ENCODE measurements around the gene CCT7. TPM values are rescaled to one million over a fixed set of nuclear protein-coding genes. Genes with fewer than 3 reads are reported as not detected.

Gene CCT7
- total RNA-seq, 1 donor from 2014 or later = 584 TPM

DNA sequence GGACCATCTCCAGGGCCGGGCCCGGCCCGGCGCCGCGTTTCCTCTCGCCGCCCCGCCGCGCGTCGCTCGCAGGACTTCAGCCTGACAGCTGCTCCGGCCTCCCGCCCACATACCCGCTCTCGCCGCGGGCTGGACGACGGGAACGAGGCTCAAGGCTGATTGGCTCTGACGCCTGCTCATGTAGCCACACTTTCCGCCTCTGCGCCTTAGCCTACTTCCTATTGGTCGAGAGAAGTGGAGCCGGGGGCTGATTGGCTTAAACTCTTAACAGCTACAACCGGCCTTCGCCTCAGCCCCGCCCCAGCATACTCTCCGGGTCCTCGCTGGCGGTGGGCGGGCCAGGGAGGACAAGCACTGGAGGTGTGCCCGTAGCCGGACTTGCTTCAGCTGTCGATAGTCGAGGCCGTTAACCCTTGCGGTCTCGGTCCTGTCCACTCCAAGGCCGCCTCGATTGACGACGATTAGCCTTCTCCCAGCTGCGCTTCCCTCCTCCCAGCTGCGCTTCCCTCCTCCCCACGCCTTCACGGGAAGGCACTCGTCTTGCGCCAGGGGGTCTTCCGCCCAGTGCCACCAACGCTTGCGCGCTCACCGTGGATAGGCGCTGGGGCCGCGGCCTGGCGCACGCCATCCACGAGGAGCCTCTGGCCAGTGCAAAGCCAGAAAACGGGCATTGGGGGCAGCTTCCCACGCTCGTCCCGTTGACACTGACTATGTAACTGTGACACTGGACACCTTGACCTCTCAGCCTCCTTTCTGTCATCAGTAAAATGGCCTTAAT is 765 bp upstream of the CCT7 start, which contains the start of gene PRADC1:
TSS of gene PRADC1 (minus strand) at position 86 of the 778 bp plus-strand sequence. CDS start at position 7, 79 bp downstream.
- Mint-ChIP-seq H3K4me3 (ENCODE audit: low read depth) (peak within 1 kb of the TSS; percentile 96), H3K27ac (peak within 1 kb of the TSS; percentile 92), H3K27me3 (ENCODE audit: low read depth) (no peaks in the 10 kb centered on the region), H3K36me3 (ENCODE audit: low read depth) (peaks cover 32% of the 10 kb centered on the region), H3K9me3 (no peaks in the 10 kb centered on the region), H3K4me1 (ENCODE audit: low read depth) (peaks cover 31% of the 10 kb centered on the region)
- peak; percentile 96 for DNase-seq (ENCODE audit: low spot score)
- intact Hi-C loops (cut with micrococcal nuclease) = loop anchor here (1.0 to 10.0 kb wide), 4 partner anchors 19 to 1221 kb away; partner anchors contain the start of genes ALMS1, INO80B, SFXN5 and SMYD5

DNA sequence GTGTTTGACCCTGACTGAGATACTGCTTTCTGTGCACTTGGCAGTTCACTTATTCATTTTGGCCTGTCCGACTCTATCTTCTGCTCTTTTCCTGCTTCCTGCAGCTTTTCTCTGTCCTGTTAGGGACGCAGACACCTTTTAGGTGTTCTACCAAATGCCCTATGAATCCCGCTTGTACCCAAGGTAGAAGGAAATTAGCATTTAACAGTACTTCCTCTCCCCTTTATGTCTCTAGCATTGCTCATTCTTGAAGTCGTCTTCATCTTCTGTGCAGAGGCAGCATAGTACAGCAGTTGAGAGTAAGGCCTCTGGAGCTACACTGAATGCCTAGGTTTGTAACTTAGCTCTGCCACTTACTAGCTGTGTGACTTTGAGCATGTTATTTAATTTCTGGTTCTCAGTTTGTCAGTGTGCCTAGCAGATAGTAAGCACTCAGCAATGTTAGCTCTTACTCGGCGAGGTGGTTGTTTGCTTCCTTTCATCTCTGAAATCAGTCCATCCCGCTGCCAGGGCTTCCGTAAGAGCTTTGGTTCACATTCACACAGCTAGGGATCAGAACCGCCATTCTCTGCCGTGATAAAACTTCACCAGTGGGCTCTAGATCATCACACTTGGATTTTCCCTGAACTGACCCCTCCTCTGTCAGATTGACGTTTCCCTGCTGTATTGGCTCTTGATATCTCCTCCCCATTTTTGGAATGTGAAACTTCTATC is 1.4 kb downstream of the CCT7 start:
- no peaks in the 10 kb centered on the region for H3K9me3 Mint-ChIP-seq
- H3K4me1 Mint-ChIP-seq (ENCODE audit: low read depth) = peaks cover 31% of the 10 kb centered on the region
- intact Hi-C loops (cut with micrococcal nuclease) = loop anchor here (2.0 to 10.0 kb wide), 4 partner anchors 33 to 1219 kb away; partner anchors contain the start of genes INO80B, TPRKB and WBP1
- peak overlapping the region; percentile 92 for H3K27ac Mint-ChIP-seq
- no peaks in the 10 kb centered on the region for H3K27me3 Mint-ChIP-seq (ENCODE audit: low read depth)
- peak overlapping the region; percentile 96 for H3K4me3 Mint-ChIP-seq (ENCODE audit: low read depth)
- no peak for DNase-seq (ENCODE audit: low spot score)
- peaks cover 44% of the 10 kb centered on the region for H3K36me3 Mint-ChIP-seq (ENCODE audit: low read depth)

DNA sequence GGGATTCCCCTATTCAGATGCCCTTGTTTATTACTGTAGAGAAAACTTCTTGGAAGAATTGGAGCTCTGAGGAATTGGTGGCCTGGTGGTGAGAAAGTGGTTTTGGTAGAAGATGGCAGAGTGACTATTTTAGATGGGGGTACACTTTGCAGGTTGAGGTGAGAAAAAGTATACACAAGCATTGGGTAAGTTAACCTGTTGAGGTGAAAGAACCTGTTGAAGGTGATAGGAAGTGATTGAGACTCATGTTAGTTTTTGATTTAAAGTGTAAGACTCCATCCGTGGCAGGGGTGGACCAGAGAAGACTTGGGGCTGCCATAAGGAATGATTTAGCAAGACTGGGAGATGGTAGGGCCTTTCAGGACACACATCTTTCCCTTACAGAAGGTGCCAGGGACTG is 3.1 kb downstream of the CCT7 start:
- Mint-ChIP-seq H3K4me1 (ENCODE audit: low read depth) (peaks cover 31% of the 10 kb centered on the region), H3K36me3 (ENCODE audit: low read depth) (peaks cover 52% of the 10 kb centered on the region), H3K4me3 (ENCODE audit: low read depth) (no peak overlapping the region), H3K27me3 (ENCODE audit: low read depth) (no peaks in the 10 kb centered on the region), H3K27ac (no peak overlapping the region), H3K9me3 (no peaks in the 10 kb centered on the region)
- intact Hi-C loops (cut with micrococcal nuclease) = loop anchor here (10.0 kb wide), 1 partner anchor 1218 kb away; the partner anchor contains the start of genes INO80B and WBP1
- no peak for DNase-seq (ENCODE audit: low spot score)

DNA sequence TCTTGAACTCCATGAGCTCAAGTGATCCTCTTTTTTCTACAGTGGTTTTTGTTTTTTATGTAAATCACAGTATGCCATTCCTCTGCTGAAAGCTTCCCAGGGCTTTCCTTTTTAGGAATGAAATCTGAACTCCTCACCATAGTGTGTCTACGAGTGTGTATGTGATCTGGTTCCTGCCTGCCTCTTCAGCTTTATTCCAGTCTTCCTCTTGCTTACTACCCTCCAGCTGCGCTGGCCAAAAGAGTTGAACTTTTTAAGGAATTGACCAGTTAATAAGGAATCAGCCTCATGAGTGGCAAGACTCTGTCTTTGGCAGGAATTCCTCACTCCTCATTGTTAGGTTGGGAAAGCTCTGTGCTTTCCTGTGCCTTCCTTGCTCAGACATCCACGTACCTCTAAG is 4.0 kb downstream of the CCT7 start:
- Mint-ChIP-seq H3K27ac (no peak overlapping the region), H3K4me3 (ENCODE audit: low read depth) (no peak overlapping the region), H3K9me3 (no peaks in the 10 kb centered on the region), H3K4me1 (ENCODE audit: low read depth) (peaks cover 29% of the 10 kb centered on the region), H3K36me3 (ENCODE audit: low read depth) (peaks cover 56% of the 10 kb centered on the region), H3K27me3 (ENCODE audit: low read depth) (no peaks in the 10 kb centered on the region)
- DNase-seq (ENCODE audit: low spot score) = no peak
- intact Hi-C loops (cut with micrococcal nuclease) = loop anchor here (10.0 kb wide), 1 partner anchor 1217 kb away; the partner anchor contains the start of genes INO80B and WBP1

DNA sequence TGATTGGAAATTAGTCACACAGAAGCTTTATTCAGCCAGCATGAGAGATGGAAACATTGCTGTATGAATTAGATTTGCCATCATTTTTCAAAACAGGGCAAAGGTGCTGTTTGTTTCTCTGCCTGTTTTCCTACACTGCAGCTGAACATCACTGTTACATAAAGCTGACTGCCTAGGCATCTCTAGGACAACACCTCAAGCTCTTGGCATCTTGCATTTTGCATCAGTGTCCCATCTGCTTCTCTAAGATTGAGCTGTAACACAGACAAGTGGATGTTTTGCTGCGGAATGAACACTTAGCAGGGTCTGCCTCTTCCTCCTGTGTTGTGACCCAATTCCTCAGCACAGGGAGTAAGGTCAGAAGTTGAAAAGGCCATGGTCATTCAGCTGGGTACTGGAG is 4.9 kb downstream of the CCT7 start:
- no peaks in the 10 kb centered on the region for H3K27me3 Mint-ChIP-seq (ENCODE audit: low read depth)
- H3K9me3 Mint-ChIP-seq = no peaks in the 10 kb centered on the region
- no peak overlapping the region for H3K4me3 Mint-ChIP-seq (ENCODE audit: low read depth)
- H3K27ac Mint-ChIP-seq = no peak overlapping the region
- DNase-seq (ENCODE audit: low spot score) = no peak
- intact Hi-C loops (cut with micrococcal nuclease) = loop anchor here (10.0 kb wide), 1 partner anchor 1216 kb away; the partner anchor contains the start of genes INO80B and WBP1
- peaks cover 63% of the 10 kb centered on the region for H3K36me3 Mint-ChIP-seq (ENCODE audit: low read depth)
- peaks cover 29% of the 10 kb centered on the region for H3K4me1 Mint-ChIP-seq (ENCODE audit: low read depth)

DNA sequence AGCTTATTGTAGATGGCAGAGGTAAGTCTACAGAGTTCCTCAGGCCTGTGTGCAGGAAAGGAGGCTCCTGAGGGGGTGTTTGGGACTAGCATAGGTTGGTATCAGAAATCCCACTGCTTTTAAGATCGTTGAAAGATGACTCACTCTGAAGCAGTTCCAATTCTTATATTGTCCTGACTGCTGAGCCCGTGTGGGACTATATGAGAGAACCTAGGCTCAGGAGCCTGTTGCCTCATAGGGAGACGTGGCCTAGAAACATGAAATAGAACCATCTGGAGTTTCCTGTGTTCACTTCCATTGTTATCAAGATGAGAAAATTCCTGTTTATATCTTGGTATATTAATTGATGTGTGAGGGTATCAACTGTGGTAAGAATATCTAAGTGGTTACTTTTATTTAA is 5.7 kb downstream of the CCT7 start:
- peaks cover 68% of the 10 kb centered on the region for H3K36me3 Mint-ChIP-seq (ENCODE audit: low read depth)
- intact Hi-C loops (cut with micrococcal nuclease) = loop anchor here (10.0 kb wide), 1 partner anchor 1215 kb away; the partner anchor contains the start of genes INO80B and WBP1
- no peak overlapping the region for H3K4me3 Mint-ChIP-seq (ENCODE audit: low read depth)
- H3K4me1 Mint-ChIP-seq (ENCODE audit: low read depth) = peaks cover 34% of the 10 kb centered on the region
- no peak for DNase-seq (ENCODE audit: low spot score)
- no peaks in the 10 kb centered on the region for H3K27me3 Mint-ChIP-seq (ENCODE audit: low read depth)
- H3K9me3 Mint-ChIP-seq = no peaks in the 10 kb centered on the region
- no peak overlapping the region for H3K27ac Mint-ChIP-seq

DNA sequence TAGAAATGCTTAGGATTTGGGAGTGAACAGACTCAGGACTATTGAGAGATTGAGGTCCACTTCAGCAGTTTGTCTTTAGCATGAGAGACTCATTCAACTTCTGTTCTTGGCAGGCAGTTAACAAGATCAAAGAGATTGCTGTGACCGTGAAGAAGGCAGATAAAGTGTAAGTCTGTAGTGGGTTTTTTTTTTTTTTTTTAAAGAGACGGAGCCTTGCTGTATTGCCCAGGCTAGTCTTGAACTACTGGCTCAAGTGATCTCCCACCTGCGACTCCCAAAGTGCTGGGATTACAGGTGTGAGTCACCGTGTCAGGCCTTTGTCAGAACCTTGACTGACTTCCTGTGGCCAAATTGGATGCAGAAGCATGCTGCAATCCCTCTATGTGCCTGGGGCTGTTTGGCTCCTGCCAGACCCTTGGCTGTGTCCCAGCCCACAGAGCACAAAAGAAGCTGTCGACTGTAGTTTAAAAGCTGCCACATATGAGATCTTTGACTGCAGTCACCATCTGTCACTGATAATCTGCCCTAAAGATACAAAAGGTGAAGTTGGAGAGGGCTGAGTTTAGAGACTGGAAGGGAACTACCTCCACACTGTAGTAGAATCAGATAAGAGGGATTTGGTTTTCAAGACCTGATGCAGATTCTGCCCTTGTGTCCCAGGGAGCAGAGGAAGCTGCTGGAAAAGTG is 9.9 kb downstream of the CCT7 start:
- peaks cover 76% of the 10 kb centered on the region for H3K36me3 Mint-ChIP-seq (ENCODE audit: low read depth)

DNA sequence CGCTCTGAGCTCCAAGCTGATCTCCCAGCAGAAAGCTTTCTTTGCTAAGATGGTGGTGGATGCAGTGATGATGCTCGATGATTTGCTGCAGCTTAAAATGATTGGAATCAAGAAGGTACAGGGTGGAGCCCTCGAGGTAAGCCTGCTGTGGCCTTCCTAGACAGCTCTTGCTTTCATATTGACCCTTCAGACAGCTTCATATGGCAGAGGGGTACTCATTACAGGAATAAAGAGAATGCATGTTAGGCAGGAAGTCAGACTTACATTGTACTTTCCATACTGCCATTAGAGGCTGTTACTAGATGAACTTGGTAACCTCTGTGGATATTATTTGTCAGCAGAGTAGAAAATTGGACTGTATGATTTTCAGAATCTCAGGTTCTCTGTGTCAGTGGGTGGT is 10.5 kb downstream of the CCT7 start:
- H3K27ac Mint-ChIP-seq = no peak overlapping the region
- no peak for DNase-seq (ENCODE audit: low spot score)
- intact Hi-C loops (cut with micrococcal nuclease) = no loop called here
- H3K27me3 Mint-ChIP-seq (ENCODE audit: low read depth) = no peaks in the 10 kb centered on the region
- peaks cover 77% of the 10 kb centered on the region for H3K36me3 Mint-ChIP-seq (ENCODE audit: low read depth)
- H3K4me1 Mint-ChIP-seq (ENCODE audit: low read depth) = peaks cover 17% of the 10 kb centered on the region
- H3K9me3 Mint-ChIP-seq = no peaks in the 10 kb centered on the region
- H3K4me3 Mint-ChIP-seq (ENCODE audit: low read depth) = no peak overlapping the region

More for the DNA sequence above, 9.9 kb downstream of the CCT7 start:
- H3K9me3 Mint-ChIP-seq = no peaks in the 10 kb centered on the region
- H3K27me3 Mint-ChIP-seq (ENCODE audit: low read depth) = no peaks in the 10 kb centered on the region
- H3K27ac Mint-ChIP-seq = no peak overlapping the region
- DNase-seq (ENCODE audit: low spot score) = no peak
- no peak overlapping the region for H3K4me3 Mint-ChIP-seq (ENCODE audit: low read depth)
- intact Hi-C loops (cut with micrococcal nuclease) = no loop called here
- H3K4me1 Mint-ChIP-seq (ENCODE audit: low read depth) = peaks cover 17% of the 10 kb centered on the region

DNA sequence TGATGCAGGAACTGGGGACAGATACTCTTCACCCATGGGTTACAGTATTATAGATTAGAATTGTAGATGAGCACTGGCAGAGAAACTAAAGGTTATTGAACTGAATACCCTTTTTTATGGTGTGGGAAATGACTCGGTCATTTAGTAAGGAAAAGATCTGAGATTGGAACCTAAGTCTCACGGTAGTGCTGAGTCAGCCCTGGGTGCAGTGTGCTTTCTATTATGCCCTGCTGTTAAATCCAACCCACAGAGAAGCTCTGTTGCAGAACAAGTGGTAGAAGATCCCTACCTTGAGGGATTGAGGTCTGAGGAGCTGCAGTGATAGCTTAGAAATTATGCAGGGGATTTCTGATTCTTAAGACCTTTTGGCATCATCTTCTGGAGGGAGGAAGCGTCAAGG is 12.7 kb downstream of the CCT7 start:
- no peak for DNase-seq (ENCODE audit: low spot score)
- Mint-ChIP-seq H3K4me3 (ENCODE audit: low read depth) (no peak overlapping the region), H3K36me3 (ENCODE audit: low read depth) (peaks cover 83% of the 10 kb centered on the region), H3K4me1 (ENCODE audit: low read depth) (peaks cover 17% of the 10 kb centered on the region), H3K27me3 (ENCODE audit: low read depth) (no peaks in the 10 kb centered on the region), H3K27ac (no peak overlapping the region), H3K9me3 (no peaks in the 10 kb centered on the region)
- intact Hi-C loops (cut with micrococcal nuclease) = no loop called here

DNA sequence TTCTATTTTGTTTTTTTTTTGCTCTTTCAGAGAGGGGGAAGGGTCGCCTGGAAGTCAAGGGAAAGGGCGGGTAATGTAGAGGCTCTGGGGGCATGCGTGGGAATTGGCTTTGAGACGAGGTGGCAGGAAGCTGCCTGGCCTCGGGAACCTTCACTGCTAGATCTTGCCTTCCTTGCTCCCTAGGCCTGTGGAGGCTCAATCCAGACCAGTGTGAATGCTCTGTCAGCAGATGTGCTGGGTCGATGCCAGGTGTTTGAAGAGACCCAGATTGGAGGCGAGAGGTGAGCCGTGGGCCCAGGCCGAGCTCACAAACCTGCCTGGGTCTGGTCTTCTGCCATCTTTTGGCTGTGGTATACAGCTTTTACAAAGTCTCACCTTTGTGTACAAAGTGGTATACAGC is 15.5 kb downstream of the CCT7 start:
- DNase-seq (ENCODE audit: low spot score) = no peak
- no peaks in the 10 kb centered on the region for H3K9me3 Mint-ChIP-seq
- intact Hi-C loops (cut with micrococcal nuclease) = no loop called here
- no peaks in the 10 kb centered on the region for H3K27me3 Mint-ChIP-seq (ENCODE audit: low read depth)
- no peak overlapping the region for H3K4me3 Mint-ChIP-seq (ENCODE audit: low read depth)
- H3K27ac Mint-ChIP-seq = no peak overlapping the region
- peaks cover 9% of the 10 kb centered on the region for H3K4me1 Mint-ChIP-seq (ENCODE audit: low read depth)
- peaks cover 88% of the 10 kb centered on the region for H3K36me3 Mint-ChIP-seq (ENCODE audit: low read depth)

DNA sequence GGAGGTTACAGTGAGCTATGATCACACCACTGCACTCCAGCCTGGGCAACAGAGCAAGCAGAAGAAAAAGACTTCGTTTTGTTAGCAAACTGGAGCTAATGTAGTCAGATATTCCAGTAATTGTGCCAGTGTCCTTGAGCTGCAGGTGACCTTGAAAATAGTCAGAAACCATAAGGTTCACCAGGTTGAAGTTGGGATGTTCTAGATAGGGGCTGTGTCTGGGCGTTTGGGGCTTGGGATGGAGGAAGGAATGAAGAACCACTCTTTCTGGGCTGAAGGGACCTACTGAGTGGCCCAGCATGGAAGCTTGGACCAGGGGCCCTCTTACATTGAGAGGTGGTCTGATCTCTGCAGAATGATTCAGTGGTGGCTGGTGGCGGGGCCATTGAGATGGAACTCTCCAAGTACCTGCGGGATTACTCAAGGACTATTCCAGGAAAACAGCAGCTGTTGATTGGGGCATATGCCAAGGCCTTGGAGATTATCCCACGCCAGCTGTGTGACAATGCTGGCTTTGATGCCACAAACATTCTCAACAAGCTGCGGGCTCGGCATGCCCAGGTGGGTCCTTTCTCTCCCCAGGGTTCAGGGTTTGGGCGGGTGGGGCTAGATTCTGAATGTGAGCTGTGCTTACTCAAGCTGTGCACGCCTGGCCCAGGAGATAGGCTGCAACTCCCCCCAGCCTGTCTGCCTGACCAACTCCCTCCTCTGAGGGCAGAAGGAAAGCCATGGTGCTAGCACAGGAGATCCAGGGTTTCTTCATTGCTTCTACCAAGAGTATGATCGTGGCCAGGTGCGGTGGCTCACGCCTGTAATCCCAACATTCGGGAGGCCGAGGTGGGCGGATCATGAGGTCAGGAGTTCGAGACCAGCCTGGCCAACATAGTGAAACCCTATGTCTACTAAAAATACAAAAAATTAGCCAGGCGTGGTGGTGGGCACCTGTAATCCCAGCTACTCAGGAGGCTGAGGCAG is 17.1 kb downstream of the CCT7 start:
- intact Hi-C loops (cut with micrococcal nuclease) = no loop called here
- Mint-ChIP-seq H3K27me3 (ENCODE audit: low read depth) (no peaks in the 10 kb centered on the region), H3K4me3 (ENCODE audit: low read depth) (no peak overlapping the region), H3K4me1 (ENCODE audit: low read depth) (peaks cover 7% of the 10 kb centered on the region), H3K27ac (no peak overlapping the region), H3K36me3 (ENCODE audit: low read depth) (peaks cover 80% of the 10 kb centered on the region), H3K9me3 (no peaks in the 10 kb centered on the region)
- DNase-seq (ENCODE audit: low spot score) = no peak

All from activated T-helper 2 cell treated with anti-CD3 and anti-CD28 coated beads, Interferon-gamma antibody, Interleukin-2, Interleukin-4, amounts not matched to agents 10 μg/mL and 5 μg/mL and 100 μg/mL, durations not matched to agents 14 hours and 24 hours and 36 hours (primary cell).